IMR-90 (cell line): Measurements from ENCODE around the gene ZNF423. TPM values are rescaled to one million over a fixed set of nuclear protein-coding genes. Genes with fewer than 3 reads are reported as not detected.

Experiments used
- ATAC-seq: fragments of 200-7000 bp; cut with Tn5 transposase; 2 replicates; pipeline ENCODE4 v1.9.1; 2020; ENCODE audit warnings: low read depth, mild to moderate bottlenecking, moderate library complexity
- BruUV-seq: library from RNA; stranded (reverse); fragments of 400-500 nt; replicated peaks from 2 replicates; lab custom pipeline; 2021; lab: Mats Ljungman, UMichigan
- CTCF ChIA-PET: fragments of 300-600 bp; formaldehyde crosslinking; extraction: SDS; loops from one replicate; lab custom pipeline; 2021; ENCODE audit warnings: antibody characterized with exemption; lab: Yijun Ruan, JAX
- POLR2A ChIA-PET: fragments of 300-600 bp; sonication (Branson Sonifier 250); formaldehyde crosslinking; loops from one replicate; lab custom pipeline; 2022; ENCODE audit warnings: antibody characterized with exemption; ENCODE audit not compliant: unreplicated experiment; lab: Charles Lee
- DNase-seq: peaks from one replicate; pipeline ENCODE4 v3.0.0; 2013
- H2AFZ ChIP-seq: replicated peaks from 2 replicates; pipeline ENCODE3; 2013; ENCODE audit warnings: low read length, mild to moderate bottlenecking; ENCODE audit not compliant: poor library complexity
- H2AK5ac ChIP-seq: 2 replicates; pipeline ENCODE4 v1.6.1; 2013; ENCODE audit warnings: low read depth, low read length, inconsistent platforms
- H2AK9ac ChIP-seq: replicated peaks from 2 replicates; pipeline ENCODE3; 2013; ENCODE audit warnings: mild to moderate bottlenecking, low read depth, low read length, moderate library complexity; ENCODE audit not compliant: poor library complexity
- H2BK120ac ChIP-seq: 2 replicates; pipeline ENCODE4 v1.6.1; 2013; ENCODE audit warnings: low read depth, low read length, inconsistent platforms
- H2BK15ac ChIP-seq: 3 replicates; pipeline ENCODE4 v1.6.1; 2013; ENCODE audit warnings: low read depth, low read length, inconsistent platforms
- H2BK20ac ChIP-seq: 2 replicates; pipeline ENCODE4 v1.6.1; 2013; ENCODE audit warnings: low read depth, mild to moderate bottlenecking, inconsistent platforms, low read length, moderate library complexity
- H2BK5ac ChIP-seq: 2 replicates; pipeline ENCODE4 v1.6.1; 2013; ENCODE audit warnings: mild to moderate bottlenecking, low read depth, low read length, inconsistent platforms; ENCODE audit not compliant: poor library complexity, severe bottlenecking
- H3K14ac ChIP-seq: replicated peaks from 2 replicates; pipeline ENCODE4 v1.6.1; 2013; ENCODE audit warnings: low read depth, low read length, inconsistent platforms
- H3K18ac ChIP-seq: 2 replicates; pipeline ENCODE4 v1.6.1; 2013; ENCODE audit warnings: low read depth, low read length, control low read depth
- H3K23ac ChIP-seq: 2 replicates; pipeline ENCODE4 v1.6.1; 2013; ENCODE audit warnings: low read depth, low read length, inconsistent platforms
- H3K27ac ChIP-seq: 2 replicates; pipeline ENCODE4 v1.5.1; 2013; ENCODE audit warnings: mild to moderate bottlenecking, control low read depth, low read length; ENCODE audit not compliant: insufficient read depth
- H3K27me3 ChIP-seq: 2 replicates; pipeline ENCODE4 v1.6.1; 2013; ENCODE audit warnings: low read length; ENCODE audit not compliant: control insufficient read depth, insufficient read depth
- H3K36me3 ChIP-seq: 2 replicates; pipeline ENCODE4 v1.6.1; 2013; ENCODE audit warnings: low read length, mixed read lengths; ENCODE audit not compliant: control insufficient read depth, insufficient read depth
- H3K4ac ChIP-seq: 2 replicates; pipeline ENCODE4 v1.6.1; 2013; ENCODE audit warnings: low read depth, low read length, inconsistent platforms
- H3K4me1 ChIP-seq: 2 replicates; pipeline ENCODE4 v1.6.1; 2013; ENCODE audit warnings: low read length, mixed read lengths; ENCODE audit not compliant: control insufficient read depth, insufficient read depth
- H3K4me2 ChIP-seq: 2 replicates; pipeline ENCODE4 v1.6.1; 2013; ENCODE audit warnings: low read depth, mild to moderate bottlenecking, control low read depth, low read length, moderate library complexity
- H3K4me3 ChIP-seq: 2 replicates; pipeline ENCODE4 v1.5.1; 2013; ENCODE audit warnings: low read depth, mild to moderate bottlenecking, control low read depth, low read length, moderate library complexity; ENCODE audit not compliant: insufficient read depth
- H3K56ac ChIP-seq: 2 replicates; pipeline ENCODE4 v1.6.1; 2013; ENCODE audit warnings: low read length, inconsistent platforms; ENCODE audit not compliant: insufficient read depth; ENCODE audit errors: extremely low read depth
- H3K79me1 ChIP-seq, 2 experiments: 2 replicates each; pipeline ENCODE4 v1.6.1; 2013; ENCODE audit warnings: low read length in 2 of 2, inconsistent platforms in 1 of 2, low read depth in 1 of 2
- H3K9ac ChIP-seq: 2 replicates; pipeline ENCODE4 v1.6.1; 2013; ENCODE audit warnings: low read depth, low read length, control low read depth
- H3K9me1 ChIP-seq: 2 replicates; pipeline ENCODE4 v1.6.1; 2013; ENCODE audit warnings: low read length, inconsistent platforms; ENCODE audit not compliant: insufficient read depth
- H3K9me3 ChIP-seq: 2 replicates; pipeline ENCODE4 v1.6.1; 2013; ENCODE audit warnings: low read length; ENCODE audit not compliant: control insufficient read depth, insufficient read depth
- H4K20me1 ChIP-seq: 2 replicates; pipeline ENCODE4 v1.6.1; 2013; ENCODE audit warnings: low read length, inconsistent platforms; ENCODE audit not compliant: insufficient read depth
- H4K5ac ChIP-seq: 2 replicates; pipeline ENCODE4 v1.6.1; 2013; ENCODE audit warnings: mild to moderate bottlenecking, low read depth, low read length, control low read depth
- H4K8ac ChIP-seq, 2 experiments: 2 replicates each; pipeline ENCODE4 v1.6.1; 2013; ENCODE audit warnings: low read depth in 2 of 2, low read length in 2 of 2, control low read depth in 1 of 2, inconsistent platforms in 1 of 2
- H4K91ac ChIP-seq: 2 replicates; pipeline ENCODE4 v1.6.1; 2013; ENCODE audit warnings: low read depth, low read length, inconsistent platforms; ENCODE audit not compliant: insufficient read depth
- BHLHE40 ChIP-seq: fragments of 150-350 bp; IDR thresholded peaks from 2 replicates; pipeline ENCODE4 v1.6.1; 2016; ENCODE audit warnings: mild to moderate bottlenecking, low read depth, low read length
- CHD1 ChIP-seq: IDR thresholded peaks from 2 replicates; pipeline ENCODE4 v1.6.1; 2012; ENCODE audit warnings: low read depth, low read length, improper control_type of control experiment
- MAFK ChIP-seq: IDR thresholded peaks from 2 replicates; pipeline ENCODE4 v1.6.1; 2012; ENCODE audit warnings: low read depth, low read length, improper control_type of control experiment
- NFE2L2 ChIP-seq: fragments of 150-350 bp; IDR thresholded peaks from 2 replicates; pipeline ENCODE4 v1.6.1; 2016; ENCODE audit warnings: low read depth, mild to moderate bottlenecking, low read length
- POLR2A ChIP-seq: IDR thresholded peaks from 2 replicates; pipeline ENCODE4 v1.6.1; 2012; ENCODE audit warnings: mild to moderate bottlenecking, low read depth, low read length
- RAD21 ChIP-seq: IDR thresholded peaks from 2 replicates; pipeline ENCODE4 v1.6.1; 2012; ENCODE audit warnings: low read length, improper control_type of control experiment
- WGBS, 2 experiments: methylation state at CpG; one replicate each; pipeline versions ENCODE4 v1.1.5 to v1.1.7; 2013; ENCODE audit warnings: missing lambda C conversion rate in 2 of 2; ENCODE audit not compliant: insufficient read length in 1 of 2; ENCODE audit errors: extremely low coverage in 2 of 2; 5-methylcytosine and 5-hydroxymethylcytosine counted together
- dilution Hi-C: fragments of 300-500 bp; cut with HindIII; formaldehyde crosslinking; loops from one replicate; pipeline ENCODE4 v1.14.3; 2018; ENCODE audit warnings: low sequenced_read_pairs; ENCODE audit not compliant: unreplicated experiment
- in situ Hi-C: fragments of 300-500 bp; cut with MboI; formaldehyde crosslinking; loops from 3 replicates; pipeline ENCODE4 v1.14.3; 2019; ENCODE audit warnings: low sequenced_read_pairs, inconsistent platforms, mixed read lengths
- intact Hi-C: fragments of 100-400 bp; cut with micrococcal nuclease; formaldehyde crosslinking; loops from 2 replicates; pipeline ENCODE4 v1.10.0; 2022
- polyA plus RNA-seq, 3 experiments: library from polyadenylated mRNA; depleted of rRNA; stranded (reverse); fragments of >200 nt; gene quantifications; 2 replicates each; pipeline ENCODE4 v1.2.3, GENCODE V29; 2012; ENCODE audit warnings: low replicate concordance in 1 of 3
- total RNA-seq: library from RNA; depleted of rRNA; stranded (reverse); fragments of >200 nt; gene quantifications from 2 replicates; pipeline ENCODE4 v1.2.3, GENCODE V29; 2012
- TF ChIP-seq, protein P1 (sequence below): fragments of 150-350 bp; IDR thresholded peaks from 2 replicates; pipeline ENCODE4 v1.6.1; 2017; ENCODE audit warnings: mild to moderate bottlenecking, antibody characterized with exemption, low read length, low read depth

ZNF423 gene
- total and polyA plus RNA-seq, 2 of the 4 experiments (the other 2 are of a cell fraction) = under 0.01 to 0.10 TPM

DNA sequence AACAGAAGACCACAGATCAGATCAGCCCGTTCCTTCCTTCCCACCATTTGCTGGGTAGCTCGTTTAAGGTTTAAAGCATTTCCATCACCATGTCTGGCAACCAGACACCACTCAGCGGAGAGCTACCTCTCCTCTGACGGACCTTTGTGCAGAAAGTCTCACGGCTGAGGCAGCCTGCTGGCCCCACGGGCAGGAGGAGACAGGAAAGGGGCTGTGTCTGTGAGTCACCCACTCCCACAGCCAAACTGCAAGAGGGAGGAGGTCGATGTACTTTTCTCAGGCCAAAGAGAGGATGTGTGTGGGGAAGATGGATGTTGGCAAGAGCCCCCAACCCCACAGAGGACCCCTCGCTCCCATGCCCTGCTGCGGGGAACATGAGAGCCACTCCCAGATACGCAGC lies 92.1 kb downstream of the ZNF423 start:
- dilution Hi-C loops (no loop called here), in situ Hi-C loops (no loop called here), intact Hi-C loops (no loop called here)
- POLR2A ChIA-PET = no interaction called here
- CTCF ChIA-PET = no interaction called here
- Histone ChIP-seq H3K27me3 (no peaks in the 10 kb centered on the region), H2BK120ac (no peak overlapping the region), H3K56ac (no peak overlapping the region), H2BK5ac (no peak overlapping the region), H3K18ac (no peak overlapping the region), H4K91ac (no peak overlapping the region), H2AK9ac (no peak overlapping the region), H3K79me1 (no peaks in the 10 kb centered on the region), H3K9me1 (no peaks in the 10 kb centered on the region), H3K23ac (no peak overlapping the region), H2BK15ac (no peak overlapping the region), H3K4me3 (no peak overlapping the region), H3K9ac (no peak overlapping the region), H2BK20ac (no peak overlapping the region), H2AK5ac (no peak overlapping the region), H3K4ac (no peak overlapping the region), H2AFZ (no peak overlapping the region), H4K5ac (no peak overlapping the region), H4K8ac (no peak overlapping the region), H3K9me3 (no peaks in the 10 kb centered on the region), H3K4me1 (no peaks in the 10 kb centered on the region), H3K27ac (no peak overlapping the region), H4K20me1 (no peaks in the 10 kb centered on the region), H3K14ac (no peak overlapping the region), H3K4me2 (no peak overlapping the region), H3K36me3 (no peaks in the 10 kb centered on the region)
- BruUV-seq = no TSS peak
- TF ChIP-seq RAD21 (no peak), MAFK (no peak), POLR2A (no peak), BHLHE40 (no peak), CHD1 (no peak), NFE2L2 (no peak)
- TF ChIP-seq, protein P1, sequence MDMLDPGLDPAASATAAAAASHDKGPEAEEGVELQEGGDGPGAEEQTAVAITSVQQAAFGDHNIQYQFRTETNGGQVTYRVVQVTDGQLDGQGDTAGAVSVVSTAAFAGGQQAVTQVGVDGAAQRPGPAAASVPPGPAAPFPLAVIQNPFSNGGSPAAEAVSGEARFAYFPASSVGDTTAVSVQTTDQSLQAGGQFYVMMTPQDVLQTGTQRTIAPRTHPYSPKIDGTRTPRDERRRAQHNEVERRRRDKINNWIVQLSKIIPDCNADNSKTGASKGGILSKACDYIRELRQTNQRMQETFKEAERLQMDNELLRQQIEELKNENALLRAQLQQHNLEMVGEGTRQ = no peak
- no peak for DNase-seq
- no peak for ATAC-seq
- 66% methylated on average over 2 of the region's 10 CpGs; no CpG with 5 or more reads in 1 of the 2 experiments for WGBS, 2 experiments
